ENCODE data around the gene LRIG2. TPM values are rescaled to one million over a fixed set of nuclear protein-coding genes. Genes with fewer than 3 reads are reported as not detected.

LRIG2 gene
- total and polyA plus RNA-seq, 12 donors, result 3.0 to 11.3 (median 8.3) TPM

DNA sequence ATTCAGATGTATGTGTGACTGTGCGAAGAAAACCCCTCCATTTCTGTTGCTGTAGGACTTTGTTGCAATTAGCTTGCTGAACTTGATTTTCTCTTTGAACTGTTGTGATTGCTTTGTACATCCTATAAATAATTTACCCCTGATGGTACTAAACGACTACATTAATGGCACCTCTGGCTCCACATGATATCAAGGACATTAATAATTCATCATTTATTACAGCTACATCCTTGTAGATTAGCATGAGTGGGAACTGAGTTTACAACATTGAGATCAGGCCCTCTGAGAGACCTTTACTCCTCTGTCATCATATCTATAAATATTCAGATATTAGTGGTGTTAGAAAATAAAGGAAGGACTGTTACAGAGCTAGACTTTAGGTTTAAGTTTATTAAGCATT is 13.5 kb downstream of the LRIG2 start:
- intact Hi-C loops (cut with DNase I), result no loop called here
- Histone ChIP-seq H3K27ac (peak overlapping the region in 3 of 10 donors; percentile 10 to 33 (median 18)), H3K36me3 (peaks cover 0 to 33% (median 0%) of the 10 kb centered on the region in 9 donors), H3K4me3 (no peak overlapping the region), H3K27me3 (no peaks in the 10 kb centered on the region), H3K9me3 (peaks cover 0 to 3% (median 0%) of the 10 kb centered on the region in 11 donors), H3K4me1 (peaks cover 0 to 39% (median 14%) of the 10 kb centered on the region in 9 donors)
- DNase-seq, result no peak
- WGBS, 2 donors, result 68 to 72% methylated on average over 2 of the region's 2 CpGs
- TF ChIP-seq, protein P1, sequence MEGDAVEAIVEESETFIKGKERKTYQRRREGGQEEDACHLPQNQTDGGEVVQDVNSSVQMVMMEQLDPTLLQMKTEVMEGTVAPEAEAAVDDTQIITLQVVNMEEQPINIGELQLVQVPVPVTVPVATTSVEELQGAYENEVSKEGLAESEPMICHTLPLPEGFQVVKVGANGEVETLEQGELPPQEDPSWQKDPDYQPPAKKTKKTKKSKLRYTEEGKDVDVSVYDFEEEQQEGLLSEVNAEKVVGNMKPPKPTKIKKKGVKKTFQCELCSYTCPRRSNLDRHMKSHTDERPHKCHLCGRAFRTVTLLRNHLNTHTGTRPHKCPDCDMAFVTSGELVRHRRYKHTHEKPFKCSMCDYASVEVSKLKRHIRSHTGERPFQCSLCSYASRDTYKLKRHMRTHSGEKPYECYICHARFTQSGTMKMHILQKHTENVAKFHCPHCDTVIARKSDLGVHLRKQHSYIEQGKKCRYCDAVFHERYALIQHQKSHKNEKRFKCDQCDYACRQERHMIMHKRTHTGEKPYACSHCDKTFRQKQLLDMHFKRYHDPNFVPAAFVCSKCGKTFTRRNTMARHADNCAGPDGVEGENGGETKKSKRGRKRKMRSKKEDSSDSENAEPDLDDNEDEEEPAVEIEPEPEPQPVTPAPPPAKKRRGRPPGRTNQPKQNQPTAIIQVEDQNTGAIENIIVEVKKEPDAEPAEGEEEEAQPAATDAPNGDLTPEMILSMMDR (IDR thresholded peaks at IDR 0.05), result no peak
- no peak for ATAC-seq

DNA sequence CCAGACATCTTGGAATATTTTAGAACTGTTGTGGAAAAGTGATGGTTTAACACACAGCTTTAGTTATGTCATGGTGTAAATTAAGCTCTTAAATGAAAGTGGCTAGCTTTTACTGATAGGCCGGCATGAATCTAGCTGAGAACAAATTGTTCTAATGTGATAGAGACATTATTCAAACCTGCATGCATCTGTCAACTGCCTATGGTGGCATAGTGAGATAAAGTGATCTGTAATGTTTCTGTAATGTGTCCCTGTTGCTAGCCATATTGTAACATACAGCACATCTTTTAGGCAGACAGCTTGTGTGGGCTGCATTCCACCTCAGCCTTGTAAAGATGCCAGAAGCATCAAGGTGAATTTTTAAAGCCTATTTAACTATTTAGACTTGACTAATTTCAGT is 16.0 kb downstream of the LRIG2 start:
- intact Hi-C loops (cut with DNase I), result no loop called here
- Histone ChIP-seq H3K4me3 (no peak overlapping the region), H3K27ac (peak overlapping the region; percentile 20 to 78 (median 69)), H3K27me3 (no peaks in the 10 kb centered on the region), H3K9me3 (no peaks in the 10 kb centered on the region), H3K4me1 (peaks cover 0 to 45% (median 18%) of the 10 kb centered on the region in 9 donors), H3K36me3 (peaks cover 0 to 46% (median 10%) of the 10 kb centered on the region in 9 donors)
- TF ChIP-seq, protein P1 (IDR thresholded peaks at IDR 0.05), result no peak
- WGBS, 2 donors, result 34 to 53% methylated on average over 1 of the region's 1 CpG
- ATAC-seq, result peak in 6 of 8 donors; percentile 70 to 94 (median 84)
- DNase-seq, result no peak

DNA sequence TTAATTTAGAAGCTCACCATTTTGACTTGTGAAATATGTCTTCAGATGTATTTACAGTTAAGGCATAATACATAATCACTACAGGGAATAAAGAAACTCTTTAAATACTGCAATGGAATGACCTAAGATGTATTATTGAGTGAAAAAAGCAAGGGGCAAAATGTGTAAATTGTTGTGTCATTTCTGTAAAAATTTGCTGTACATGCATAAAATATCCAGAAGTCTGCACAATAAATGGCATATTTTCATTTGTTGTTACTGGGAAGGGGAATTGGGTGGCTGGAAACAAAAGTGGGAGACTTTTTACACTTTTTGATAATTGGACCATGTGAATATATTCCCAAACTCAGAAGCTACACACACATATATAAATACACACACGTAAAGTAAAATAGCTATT is 17.1 kb downstream of the LRIG2 start:
- TF ChIP-seq, protein P1 (IDR thresholded peaks at IDR 0.05), result no peak
- ATAC-seq (no peak), DNase-seq (no peak)
- Histone ChIP-seq H3K27ac (peak overlapping the region in 2 of 10 donors; percentile 68 to 70), H3K9me3 (no peaks in the 10 kb centered on the region), H3K4me3 (no peak overlapping the region), H3K36me3 (peaks cover 0 to 57% (median 19%) of the 10 kb centered on the region in 9 donors), H3K4me1 (peaks cover 0 to 45% (median 18%) of the 10 kb centered on the region in 9 donors), H3K27me3 (no peaks in the 10 kb centered on the region)
- 96 to 100% methylated on average over 1 of the region's 1 CpG for WGBS, 2 donors
- intact Hi-C loops (cut with DNase I), result no loop called here

DNA sequence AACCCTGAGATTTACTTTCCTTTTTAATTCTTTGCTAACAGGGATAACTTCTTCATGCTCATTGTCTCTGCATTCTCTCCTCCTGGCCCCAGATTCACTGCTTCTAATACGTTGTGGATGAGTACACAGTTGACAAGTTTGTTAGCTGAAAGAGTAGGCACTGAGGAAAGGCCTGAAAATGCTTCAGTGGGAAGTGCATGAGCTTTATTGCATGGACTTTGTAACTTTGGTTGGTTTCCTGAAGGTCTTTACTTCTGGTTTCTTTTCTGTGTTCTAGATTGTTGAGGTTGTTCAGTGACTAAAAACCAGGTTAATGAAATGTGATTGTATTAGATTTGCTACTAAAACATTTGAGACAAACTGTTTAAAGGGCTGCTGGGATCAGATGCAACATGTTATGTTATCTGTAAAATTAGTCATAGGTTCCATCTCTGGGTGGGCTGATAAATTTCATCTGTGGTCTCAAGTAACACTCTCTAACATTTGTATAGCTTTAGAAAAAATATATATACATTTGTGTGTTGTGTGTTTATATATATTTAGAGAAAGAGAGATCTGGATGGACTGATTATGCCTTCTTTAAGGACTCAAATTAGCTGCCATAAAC is 19.1 kb downstream of the LRIG2 start:
- DNase-seq (no peak), ATAC-seq (no peak)
- H3K27me3 ChIP-seq, result no peaks in the 10 kb centered on the region
- H3K27ac ChIP-seq, result no peak overlapping the region
- intact Hi-C loops (cut with DNase I), result no loop called here
- H3K4me1 ChIP-seq, result peaks cover 0 to 56% (median 14%) of the 10 kb centered on the region in 9 donors
- H3K4me3 ChIP-seq, result no peak overlapping the region
- 43 to 54% methylated on average over 1 of the region's 1 CpG for WGBS, 2 donors
- TF ChIP-seq, protein P1 (IDR thresholded peaks at IDR 0.05), result no peak
- H3K36me3 ChIP-seq, result peaks cover 0 to 67% (median 38%) of the 10 kb centered on the region in 9 donors
- no peaks in the 10 kb centered on the region for H3K9me3 ChIP-seq
